Uterus (tissue), 4 donors: Measurements from ENCODE around the gene SUGCT. TPM values are rescaled to one million over a fixed set of nuclear protein-coding genes. Genes with fewer than 3 reads are reported as not detected.

Experiments
- DNase-seq, 2 donors: peaks; one replicate each; pipeline ENCODE4 v3.0.0-alpha.2; 2019 to 2020
- H3K27ac ChIP-seq, 2 donors: fragments of 200-600 bp; sonication (generic); 1 replicate in 1 of 2; 2 replicates in 1 of 2; pipeline ENCODE4 v1.5.1; 2016 to 2018
- H3K27me3 ChIP-seq, 2 donors: fragments of 200-600 bp; sonication (generic); one replicate each; pipeline ENCODE4 v1.5.1; 2018 to 2019; ENCODE audit warnings: control low read depth in 1 of 2
- H3K36me3 ChIP-seq, 2 donors: fragments of 200-600 bp; sonication (generic); one replicate each; pipeline ENCODE4 v1.5.1; 2019; ENCODE audit warnings: control low read depth in 1 of 2
- H3K4me1 ChIP-seq, 2 donors: fragments of 200-600 bp; sonication (generic); one replicate each; pipeline ENCODE4 v1.5.1; 2018 to 2019; ENCODE audit warnings: control low read depth in 1 of 2
- H3K4me3 ChIP-seq, 2 donors: fragments of 200-600 bp; sonication (generic); 1 replicate in 1 of 2; 2 replicates in 1 of 2; pipeline ENCODE4 v1.5.1; 2018 to 2019; ENCODE audit warnings: mild to moderate bottlenecking in 1 of 2
- H3K9me3 ChIP-seq, 2 donors: fragments of 200-600 bp; sonication (generic); one replicate each; pipeline ENCODE4 v1.5.1; 2019; ENCODE audit warnings: control low read depth in 1 of 2
- POLR2A ChIP-seq, 2 donors: fragments of 450-650 bp; IDR thresholded peaks; one replicate each; pipeline ENCODE4 v1.6.1; 2016; ENCODE audit warnings: antibody characterized with exemption in 2 of 2, mild to moderate bottlenecking in 1 of 2, moderate library complexity in 1 of 2
- intact Hi-C: fragments of 100-400 bp; cut with DNase I; formaldehyde crosslinking; loops from one replicate; pipeline ENCODE4 v1.15.1; 2023; ENCODE audit warnings: low total_unique reads
- total RNA-seq, 4 donors: library from RNA; depleted of rRNA in 3 of 4; stranded (reverse); fragments of >200 nt in 3 of 4; gene quantifications; one replicate each; pipeline versions ENCODE4 v1.1.0 to v1.2.4, GENCODE V29; 2014 to 2023
- TF ChIP-seq, protein P1 (sequence below), 4 experiments: fragments of 200-600 bp in 2 of 4; fragments of 450-650 bp in 2 of 4; sonication (generic) in 2 of 4; IDR thresholded peaks; one replicate each; pipeline ENCODE4 v1.5.1; 2016 to 2019; ENCODE audit warnings: antibody characterized with exemption in 4 of 4, mild to moderate bottlenecking in 2 of 4, moderate library complexity in 1 of 4
- donor health status: DM: yes; HTN: yes; CAD: no.

Gene SUGCT
- total RNA-seq, 4 donors from 2014 or later = 2.0 to 9.6 (median 6.3) TPM; not detected in 1

DNA sequence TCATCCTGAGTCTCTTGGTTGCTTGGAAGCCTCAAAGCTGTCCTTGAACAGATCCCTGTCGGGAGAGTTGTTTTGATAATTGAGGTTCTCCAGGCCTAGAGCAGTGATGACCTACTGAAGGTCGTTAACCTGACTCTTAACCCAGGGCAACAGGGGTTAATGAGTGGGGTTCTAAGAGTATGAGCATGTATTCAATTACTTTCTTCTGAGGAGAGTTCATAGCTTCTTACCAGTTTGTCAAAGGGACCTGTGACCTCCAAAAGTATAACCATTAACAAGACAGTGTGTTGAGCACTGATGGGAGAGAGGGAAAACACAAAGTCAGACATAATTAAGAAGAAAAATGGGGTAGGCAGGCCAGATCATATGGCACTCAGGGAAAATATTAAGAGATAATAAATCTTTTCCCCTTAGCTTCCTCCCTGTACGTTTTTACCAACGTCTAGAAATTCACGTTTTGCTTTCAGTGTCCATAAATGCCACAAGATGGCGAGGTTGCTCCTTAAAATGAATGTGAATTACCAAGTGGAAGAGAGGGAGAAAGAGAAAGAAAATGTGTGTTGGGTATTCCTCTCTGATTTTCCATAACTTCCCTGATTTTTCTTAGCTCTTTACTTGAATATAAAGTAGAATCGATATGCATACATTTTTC lies 97.6 kb downstream of the SUGCT start:
- H3K9me3 ChIP-seq = no peaks in the 10 kb centered on the region
- TF ChIP-seq POLR2A (IDR thresholded peaks at IDR 0.05) = no peak
- TF ChIP-seq, protein P1, sequence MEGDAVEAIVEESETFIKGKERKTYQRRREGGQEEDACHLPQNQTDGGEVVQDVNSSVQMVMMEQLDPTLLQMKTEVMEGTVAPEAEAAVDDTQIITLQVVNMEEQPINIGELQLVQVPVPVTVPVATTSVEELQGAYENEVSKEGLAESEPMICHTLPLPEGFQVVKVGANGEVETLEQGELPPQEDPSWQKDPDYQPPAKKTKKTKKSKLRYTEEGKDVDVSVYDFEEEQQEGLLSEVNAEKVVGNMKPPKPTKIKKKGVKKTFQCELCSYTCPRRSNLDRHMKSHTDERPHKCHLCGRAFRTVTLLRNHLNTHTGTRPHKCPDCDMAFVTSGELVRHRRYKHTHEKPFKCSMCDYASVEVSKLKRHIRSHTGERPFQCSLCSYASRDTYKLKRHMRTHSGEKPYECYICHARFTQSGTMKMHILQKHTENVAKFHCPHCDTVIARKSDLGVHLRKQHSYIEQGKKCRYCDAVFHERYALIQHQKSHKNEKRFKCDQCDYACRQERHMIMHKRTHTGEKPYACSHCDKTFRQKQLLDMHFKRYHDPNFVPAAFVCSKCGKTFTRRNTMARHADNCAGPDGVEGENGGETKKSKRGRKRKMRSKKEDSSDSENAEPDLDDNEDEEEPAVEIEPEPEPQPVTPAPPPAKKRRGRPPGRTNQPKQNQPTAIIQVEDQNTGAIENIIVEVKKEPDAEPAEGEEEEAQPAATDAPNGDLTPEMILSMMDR (IDR thresholded peaks at IDR 0.05) = peak; percentile 42 to 63 (median 56)
- DNase-seq = peak in 1 of 2 donors; percentile 30
- H3K27ac ChIP-seq = peak overlapping the region; percentile 21 to 42
- intact Hi-C loops = no loop called here
- no peaks in the 10 kb centered on the region for H3K4me1 ChIP-seq
- no peaks in the 10 kb centered on the region for H3K27me3 ChIP-seq
- no peaks in the 10 kb centered on the region for H3K36me3 ChIP-seq
- H3K4me3 ChIP-seq = no peak overlapping the region

- no peak for DNase-seq
- no peak overlapping the region for H3K4me3 ChIP-seq
- intact Hi-C loops = no loop called here
- H3K4me1 ChIP-seq = no peaks in the 10 kb centered on the region
- no peak overlapping the region for H3K27ac ChIP-seq
- no peaks in the 10 kb centered on the region for H3K9me3 ChIP-seq
- no peaks in the 10 kb centered on the region for H3K36me3 ChIP-seq
- TF ChIP-seq POLR2A (IDR thresholded peaks at IDR 0.05) = no peak
- TF ChIP-seq, protein P1 (IDR thresholded peaks at IDR 0.05) = no peak
- no peaks in the 10 kb centered on the region for H3K27me3 ChIP-seq
These were observed 99.2 kb downstream of the SUGCT start for GRCh38 chr7:40234046-40234445.

GRCh38 chr7:40234666-40235065 lies 99.9 kb downstream of the SUGCT start:
- Histone ChIP-seq H3K36me3 (no peaks in the 10 kb centered on the region), H3K9me3 (no peaks in the 10 kb centered on the region), H3K4me1 (no peaks in the 10 kb centered on the region), H3K27me3 (no peaks in the 10 kb centered on the region), H3K27ac (no peak overlapping the region), H3K4me3 (no peak overlapping the region)
- no peak for TF ChIP-seq POLR2A (IDR thresholded peaks at IDR 0.05)
- TF ChIP-seq, protein P1 (IDR thresholded peaks at IDR 0.05) = no peak
- DNase-seq = no peak
- intact Hi-C loops = no loop called here

- H3K9me3 ChIP-seq = no peaks in the 10 kb centered on the region
- no peaks in the 10 kb centered on the region for H3K27me3 ChIP-seq
- DNase-seq = no peak
- no peaks in the 10 kb centered on the region for H3K4me1 ChIP-seq
- no peak overlapping the region for H3K27ac ChIP-seq
- TF ChIP-seq, protein P1 (IDR thresholded peaks at IDR 0.05) = no peak
- no peak for TF ChIP-seq POLR2A (IDR thresholded peaks at IDR 0.05)
- intact Hi-C loops = no loop called here
- H3K36me3 ChIP-seq = no peaks in the 10 kb centered on the region
- no peak overlapping the region for H3K4me3 ChIP-seq
These were observed 102.9 kb downstream of the SUGCT start for GRCh38 chr7:40237731-40238130.

- H3K36me3 ChIP-seq = no peaks in the 10 kb centered on the region
- TF ChIP-seq, protein P1 (IDR thresholded peaks at IDR 0.05) = no peak
- no peak for TF ChIP-seq POLR2A (IDR thresholded peaks at IDR 0.05)
- no peaks in the 10 kb centered on the region for H3K4me1 ChIP-seq
- no peak for DNase-seq
- intact Hi-C loops = no loop called here
- H3K27ac ChIP-seq = no peak overlapping the region
- no peaks in the 10 kb centered on the region for H3K27me3 ChIP-seq
- H3K9me3 ChIP-seq = no peaks in the 10 kb centered on the region
- H3K4me3 ChIP-seq = no peak overlapping the region
These were observed 105.0 kb downstream of the SUGCT start for GRCh38 chr7:40239755-40240303.
